EL (cell line): ENCODE data around the gene FBXO2.

Experiments
- DNase-seq: peaks from one replicate; pipeline ENCODE4 v3.0.0-alpha.2; 2016

The FBXO2 gene

DNA sequence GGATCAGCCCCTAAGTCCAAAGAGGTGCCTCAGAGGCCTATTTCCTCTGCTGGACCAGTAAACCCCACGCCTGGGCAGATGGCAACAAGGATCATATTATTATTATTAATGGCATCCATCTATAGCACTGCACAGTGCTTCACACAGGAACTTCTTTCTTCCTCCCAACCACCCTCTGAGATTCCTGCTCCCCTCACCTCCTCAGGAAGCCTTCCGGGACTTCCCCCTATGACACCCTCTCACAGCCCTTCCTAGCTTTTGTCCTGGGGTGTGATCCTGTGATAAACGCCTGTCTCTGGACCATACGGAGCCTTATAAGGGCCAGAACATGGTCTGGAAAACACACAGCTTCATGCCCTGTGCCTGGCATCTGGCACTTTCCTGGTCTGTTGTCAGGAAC is 3.2 kb downstream of the FBXO2 start:
- DNase-seq = no peak

DNA sequence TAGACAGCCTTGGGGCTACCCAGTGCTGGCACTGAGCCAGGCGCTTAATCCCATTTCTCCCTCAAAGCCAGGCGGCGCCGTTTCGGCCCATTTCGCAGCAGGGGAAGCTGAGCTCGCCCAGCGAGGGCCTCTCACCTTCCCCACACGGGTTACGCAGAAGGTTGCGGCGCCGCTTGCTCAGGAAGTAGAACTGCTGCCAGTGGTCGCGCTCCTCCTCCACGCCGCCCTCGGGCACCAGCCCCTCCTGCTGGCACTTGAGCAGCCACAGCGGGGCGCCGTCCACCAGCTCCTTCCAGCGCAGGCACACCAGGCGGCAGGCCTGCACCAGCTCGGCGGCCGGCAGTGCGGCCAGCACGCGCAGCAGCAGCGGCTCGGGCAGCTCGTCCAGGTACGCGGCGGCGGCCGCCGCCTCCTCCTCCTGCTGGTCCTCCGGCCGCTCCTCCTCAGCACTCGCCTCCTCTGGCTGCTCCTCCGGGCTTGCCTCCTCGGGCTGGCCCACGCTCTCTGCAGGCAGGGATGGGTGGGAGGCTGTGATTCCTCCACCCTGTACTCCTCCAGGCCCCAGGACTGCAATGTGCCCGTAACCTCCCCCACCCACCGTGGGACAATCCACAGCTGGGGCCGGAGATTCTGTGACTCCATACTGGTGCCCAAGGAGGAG is 3.8 kb downstream of the FBXO2 start:
- DNase-seq = peak; percentile 75

DNA sequence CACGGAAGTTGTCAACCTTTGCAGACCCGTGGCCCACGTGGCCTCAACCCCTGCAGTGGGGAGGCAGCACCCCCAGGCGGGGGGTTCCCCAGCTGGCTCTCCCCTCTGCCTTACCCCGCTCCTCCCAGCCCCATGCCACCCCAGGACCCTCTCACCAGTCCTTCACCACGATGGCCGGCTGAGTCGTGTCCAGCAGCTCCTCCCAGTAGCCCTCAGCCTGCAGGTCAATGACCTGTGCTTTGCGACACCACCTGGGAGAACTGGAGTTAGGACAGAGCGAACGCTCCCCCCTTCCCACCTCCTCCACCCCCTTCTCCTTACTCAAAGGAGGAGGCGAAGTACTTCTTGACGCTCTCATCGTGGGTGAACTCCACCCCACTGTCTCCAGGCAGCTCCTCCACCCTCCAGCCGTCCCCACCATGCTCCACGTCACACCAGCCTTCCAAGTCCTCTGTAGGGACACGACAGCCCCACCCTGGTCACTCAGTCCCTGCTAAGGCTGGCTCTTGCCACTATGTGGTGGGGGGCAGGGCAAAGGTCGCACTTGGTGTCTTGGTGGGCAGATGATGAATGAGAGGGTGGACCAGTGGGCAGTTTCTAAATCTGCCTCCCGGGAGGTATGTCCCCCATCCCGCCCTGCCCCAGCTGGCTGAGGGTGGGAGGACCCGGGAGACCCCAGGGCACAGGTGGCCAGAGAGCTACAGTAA is 4.5 kb downstream of the FBXO2 start:
- no peak for DNase-seq

GRCh38 chr1:11649237-11649623 is 5.0 kb downstream of the FBXO2 start:
- no peak for DNase-seq

GRCh38 chr1:11648732-11649158 is 5.5 kb downstream of the FBXO2 start:
- no peak for DNase-seq

DNA sequence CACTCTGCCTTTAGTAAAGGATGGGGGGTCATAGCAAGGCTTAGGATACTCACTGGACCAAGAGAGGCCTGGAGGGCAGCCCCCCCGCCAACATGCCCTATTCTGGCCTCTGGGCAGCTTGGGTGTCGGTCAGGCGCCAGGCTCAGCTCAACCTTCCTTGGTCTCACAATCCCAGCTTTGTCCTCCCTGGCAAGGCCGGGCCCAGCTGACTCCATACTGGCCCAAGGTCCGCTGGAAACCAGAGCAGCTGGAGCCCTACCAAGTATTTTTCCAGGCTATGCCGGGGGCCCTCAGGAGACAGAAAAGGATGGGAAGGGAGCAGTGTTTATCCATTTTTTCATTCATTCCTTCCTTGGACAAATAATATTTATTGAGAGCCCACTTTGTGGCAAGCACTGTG is 6.2 kb downstream of the FBXO2 start:
- no peak for DNase-seq

DNA sequence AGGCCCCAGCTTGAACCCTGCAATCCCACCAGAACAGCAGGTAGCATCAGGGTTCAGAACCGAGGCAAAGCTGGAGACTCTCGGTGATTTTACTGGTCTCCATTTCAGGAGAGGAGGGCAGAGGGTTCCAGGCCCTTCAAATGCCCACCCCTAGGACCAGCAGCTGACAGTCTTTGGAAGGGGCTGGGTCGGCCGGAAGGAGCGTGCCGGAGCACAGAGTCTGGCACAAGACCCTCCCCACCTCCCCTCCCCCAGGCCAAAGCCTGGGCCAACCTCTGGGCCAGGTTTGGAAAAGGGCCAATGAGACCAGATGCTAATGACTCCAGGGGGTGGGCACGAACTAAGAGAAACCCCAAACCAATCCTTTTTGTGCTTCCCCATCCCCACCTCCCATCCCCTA is 6.9 kb downstream of the FBXO2 start:
- no peak for DNase-seq

GRCh38 chr1:11646317-11646716 is 7.9 kb downstream of the FBXO2 start:
- DNase-seq = no peak

DNA sequence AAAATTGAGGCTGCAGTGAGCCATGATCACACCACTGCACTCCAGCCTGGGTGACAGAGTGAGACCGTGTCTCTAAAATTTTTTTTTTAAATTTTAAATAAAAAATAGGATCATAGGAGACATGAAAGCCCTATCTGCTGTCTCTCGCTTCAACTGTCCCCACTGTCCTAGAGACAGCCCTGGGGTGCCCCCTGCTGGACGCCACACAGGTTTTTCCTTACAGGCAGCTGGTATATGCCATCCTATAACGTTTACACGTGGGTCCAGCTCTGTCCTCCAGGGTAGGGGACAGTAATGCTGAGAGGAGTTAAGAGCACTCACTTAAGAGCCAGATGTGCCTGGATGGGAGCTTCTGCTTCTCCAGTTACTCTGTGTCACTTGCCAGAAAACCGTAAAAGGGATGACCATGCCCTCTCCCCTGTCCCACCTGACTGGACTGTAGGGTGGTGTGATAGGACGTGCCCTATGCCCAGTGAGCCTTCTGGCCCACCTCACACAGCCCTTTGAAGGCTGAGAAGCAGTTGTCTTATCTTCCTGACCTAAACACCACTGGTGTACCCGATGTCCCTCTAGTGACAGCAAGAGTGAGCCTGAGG is 8.5 kb downstream of the FBXO2 start:
- peak; percentile 73 for DNase-seq

GRCh38 chr1:11645270-11645669 is 9.0 kb downstream of the FBXO2 start:
- no peak for DNase-seq

- no peak for DNase-seq
These were observed 10.4 kb downstream of the FBXO2 start for GRCh38 chr1:11643782-11644181.

DNA sequence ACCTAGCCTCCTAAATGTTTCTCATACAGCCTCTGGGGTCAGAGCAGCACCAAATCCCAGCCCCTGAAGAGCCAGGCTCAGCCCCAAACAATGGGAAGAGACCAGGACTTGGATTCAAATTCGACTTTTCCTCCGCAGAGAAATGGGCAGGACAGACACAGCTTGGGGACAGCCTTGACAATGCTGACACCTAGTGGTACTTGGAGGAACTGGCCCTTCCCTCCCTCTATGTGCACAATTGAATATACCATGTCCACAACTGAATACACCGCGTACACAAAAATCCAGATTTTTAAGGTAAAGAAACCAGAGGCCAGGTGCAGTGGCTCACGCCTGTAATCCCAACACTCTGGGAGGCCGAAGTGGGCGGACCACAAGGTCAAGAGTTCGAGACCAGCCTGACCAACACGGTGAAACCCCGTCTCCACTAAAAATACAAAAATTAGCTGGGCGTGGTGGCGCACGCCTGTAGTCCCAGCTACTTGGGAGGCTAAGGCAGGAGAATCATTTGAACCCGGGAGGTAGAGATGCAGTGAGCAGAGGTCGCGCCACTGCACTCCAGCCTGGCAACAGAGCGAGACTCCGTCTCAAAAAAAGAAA is 11.7 kb downstream of the FBXO2 start:
- DNase-seq = peak; percentile 62

DNA sequence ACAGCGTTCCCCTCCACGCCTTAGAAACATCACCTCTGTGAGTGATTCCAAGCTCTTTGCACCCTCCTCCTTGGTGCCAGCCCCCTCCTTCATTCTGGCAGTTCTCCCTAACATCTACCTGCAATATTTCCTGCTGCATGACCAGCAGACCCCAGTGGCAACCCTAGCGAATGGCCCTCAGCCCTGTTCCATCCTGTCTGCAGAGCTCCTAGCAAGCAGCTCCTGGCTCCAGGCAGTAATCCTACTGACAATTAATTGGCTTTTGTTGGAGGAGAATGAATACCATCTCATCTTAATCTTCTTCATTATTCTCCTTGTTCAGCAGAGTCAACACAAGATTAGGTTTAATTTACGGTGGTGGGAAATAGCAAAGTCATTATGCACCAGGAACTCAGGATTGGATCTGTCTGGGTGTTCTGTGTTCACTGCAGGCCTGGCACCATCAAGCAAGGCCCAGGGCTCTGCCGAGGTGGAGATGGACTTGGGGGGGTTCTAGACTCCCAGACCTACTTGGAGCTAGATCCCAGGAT is 12.4 kb downstream of the FBXO2 start:
- DNase-seq = no peak

GRCh38 chr1:11640944-11641343 is 13.3 kb downstream of the FBXO2 start:
- no peak for DNase-seq

- DNase-seq = no peak
These were observed 14.1 kb downstream of the FBXO2 start for GRCh38 chr1:11640101-11640500.

GRCh38 chr1:11639372-11639771 is 14.9 kb downstream of the FBXO2 start:
- no peak for DNase-seq

GRCh38 chr1:11638121-11638520 is 16.1 kb downstream of the FBXO2 start:
- DNase-seq = no peak

DNA sequence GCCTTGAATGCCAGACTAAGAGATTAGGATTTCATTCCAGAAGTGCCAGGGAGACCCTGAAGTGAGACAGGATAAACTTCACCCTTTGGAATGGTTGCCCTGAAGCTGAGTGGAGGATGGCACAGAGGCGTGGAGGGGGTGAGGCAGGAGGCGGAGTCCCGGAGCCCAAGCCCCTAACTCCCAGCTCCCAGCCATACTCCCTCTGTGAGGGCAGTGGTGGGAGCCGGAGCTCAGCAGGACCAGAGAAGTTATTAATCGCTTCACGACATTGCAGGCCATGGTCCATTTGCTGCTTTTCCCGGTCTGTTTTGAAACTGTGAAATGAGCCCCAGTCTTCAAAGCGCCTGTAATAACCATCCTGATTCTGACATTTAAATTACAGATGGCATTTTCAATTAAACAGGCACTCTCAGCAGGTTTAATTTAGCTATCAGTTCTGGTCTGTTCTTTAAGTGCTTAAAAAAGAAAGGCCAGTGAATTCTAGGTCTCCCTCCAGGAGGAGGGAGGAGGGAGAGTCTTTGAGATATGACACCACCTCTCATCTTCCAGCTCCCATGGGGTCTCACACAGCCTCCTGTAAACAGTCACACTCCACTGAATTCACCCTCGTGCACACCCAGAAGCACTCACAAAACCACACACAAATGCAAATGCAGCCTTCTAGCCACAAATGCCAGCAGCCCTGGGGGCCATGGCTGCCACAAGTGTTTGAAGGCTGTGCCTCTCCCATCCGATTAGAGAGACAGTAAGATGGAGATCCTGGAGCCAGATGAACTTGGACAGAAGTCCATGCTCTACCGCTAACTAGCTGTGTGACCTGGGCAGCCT is 19.6 kb downstream of the FBXO2 start:
- no peak for DNase-seq

- no peak for DNase-seq
These were observed 24.8 kb downstream of the FBXO2 start for GRCh38 chr1:11629184-11630016.

DNA sequence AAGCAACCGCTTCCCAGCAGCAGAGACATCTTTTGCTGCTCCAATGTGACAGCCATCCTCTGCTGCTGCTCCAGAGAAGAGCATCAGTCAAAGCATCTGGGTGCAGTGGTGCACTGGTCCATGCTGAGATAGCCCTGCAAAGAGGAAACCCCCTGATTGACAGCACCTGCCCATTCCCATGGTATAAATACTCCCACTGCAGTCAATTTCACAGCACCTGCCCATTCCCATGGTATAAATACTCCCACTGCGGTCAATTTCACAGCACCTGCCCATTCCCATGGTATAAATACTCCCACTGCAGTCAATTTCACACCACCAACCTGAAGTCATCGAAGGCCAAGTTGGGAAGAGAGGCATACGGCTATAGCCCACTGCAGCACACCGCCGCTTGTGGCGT is 25.5 kb downstream of the FBXO2 start:
- DNase-seq = no peak

GRCh38 chr1:11626551-11626950 is 27.7 kb downstream of the FBXO2 start:
- no peak for DNase-seq

GRCh38 chr1:11623702-11624101 is 30.5 kb downstream of the FBXO2 start:
- no peak for DNase-seq
